H9 (cell line): ENCODE results near the gene EID1. TPM values are rescaled to one million over a fixed set of nuclear protein-coding genes. Genes with fewer than 3 reads are reported as not detected.

Source experiments
- DNase-seq: peaks from one replicate; pipeline ENCODE4 v3.0.0-alpha.2; 2017
- H2AFZ ChIP-seq: one replicate; pipeline ENCODE4 v1.6.1; 2013; ENCODE audit warnings: mild to moderate bottlenecking, low read length, control low read depth, moderate library complexity
- H2AK5ac ChIP-seq: 2 replicates; pipeline ENCODE4 v1.6.1; 2013; ENCODE audit warnings: low read length, control low read depth, mixed read lengths; ENCODE audit not compliant: insufficient read length
- H2BK120ac ChIP-seq: one replicate; pipeline ENCODE4 v1.6.1; 2013; ENCODE audit warnings: low read depth, mild to moderate bottlenecking, low read length, control low read depth, inconsistent platforms; ENCODE audit not compliant: poor library complexity, severe bottlenecking
- H2BK12ac ChIP-seq: 2 replicates; pipeline ENCODE4 v1.6.1; 2013; ENCODE audit warnings: low read length, control low read depth, mixed read lengths, low read depth; ENCODE audit not compliant: insufficient read length
- H2BK15ac ChIP-seq: 2 replicates; pipeline ENCODE4 v1.6.1; 2013; ENCODE audit warnings: low read depth, low read length, control low read depth
- H2BK20ac ChIP-seq: one replicate; pipeline ENCODE4 v1.6.1; 2013; ENCODE audit warnings: low read depth, mild to moderate bottlenecking, low read length, control low read depth, inconsistent platforms; ENCODE audit not compliant: poor library complexity, severe bottlenecking
- H2BK5ac ChIP-seq: 2 replicates; pipeline ENCODE4 v1.6.1; 2013; ENCODE audit warnings: low read length, control low read depth, mixed read lengths; ENCODE audit not compliant: insufficient read length
- H3K14ac ChIP-seq: 2 replicates; pipeline ENCODE4 v1.6.1; 2013; ENCODE audit warnings: low read length, control low read depth; ENCODE audit not compliant: insufficient read depth
- H3K18ac ChIP-seq: 2 replicates; pipeline ENCODE4 v1.6.1; 2013; ENCODE audit warnings: low read depth, mild to moderate bottlenecking, mixed read lengths, low read length, control low read depth; ENCODE audit not compliant: insufficient read length
- H3K23ac ChIP-seq: 2 replicates; pipeline ENCODE4 v1.6.1; 2013; ENCODE audit warnings: low read length, control low read depth, mixed read lengths, low read depth; ENCODE audit not compliant: insufficient read length
- H3K23me2 ChIP-seq: 2 replicates; pipeline ENCODE4 v1.6.1; 2013; ENCODE audit warnings: low read depth, mild to moderate bottlenecking, mixed read lengths, low read length, control low read depth; ENCODE audit not compliant: insufficient read length, poor library complexity, severe bottlenecking
- H3K27ac ChIP-seq: 2 replicates; pipeline ENCODE4 v1.5.1; 2013; ENCODE audit warnings: low read length, control low read depth, mixed read lengths, low read depth; ENCODE audit not compliant: insufficient read length
- H3K27me3 ChIP-seq: 2 replicates; pipeline ENCODE4 v1.6.1; 2013; ENCODE audit warnings: low read length, control low read depth, inconsistent platforms; ENCODE audit not compliant: insufficient read depth
- H3K4ac ChIP-seq: 2 replicates; pipeline ENCODE4 v1.6.1; 2013; ENCODE audit warnings: low read depth, mild to moderate bottlenecking, control low read depth, inconsistent platforms, low read length, moderate library complexity
- H3K4me1 ChIP-seq: 2 replicates; pipeline ENCODE4 v1.6.1; 2013; ENCODE audit warnings: low read length, control low read depth, inconsistent platforms; ENCODE audit not compliant: insufficient read depth
- H3K4me2 ChIP-seq: 2 replicates; pipeline ENCODE4 v1.6.1; 2013; ENCODE audit warnings: low read length, control low read depth, mixed read lengths; ENCODE audit not compliant: insufficient read length, insufficient read depth
- H3K56ac ChIP-seq: 2 replicates; pipeline ENCODE4 v1.6.1; 2013; ENCODE audit warnings: low read depth, mild to moderate bottlenecking, mixed read lengths, low read length, control low read depth; ENCODE audit not compliant: insufficient read length
- H3K79me1 ChIP-seq: 2 replicates; pipeline ENCODE4 v1.6.1; 2013; ENCODE audit warnings: low read depth, mild to moderate bottlenecking, moderate library complexity, low read length, control low read depth, inconsistent platforms; ENCODE audit not compliant: insufficient read depth, poor library complexity, severe bottlenecking
- H3K79me2 ChIP-seq: 2 replicates; pipeline ENCODE4 v1.6.1; 2013; ENCODE audit warnings: low read length, control low read depth, inconsistent platforms; ENCODE audit not compliant: insufficient read depth
- H3K9ac ChIP-seq: 2 replicates; pipeline ENCODE4 v1.6.1; 2013; ENCODE audit warnings: low read length, control low read depth, mixed read lengths; ENCODE audit not compliant: insufficient read length; ENCODE audit errors: extremely low read depth
- H3K9me3 ChIP-seq: one replicate; pipeline ENCODE4 v1.6.1; 2013; ENCODE audit warnings: low read depth, low read length, inconsistent platforms; ENCODE audit not compliant: control insufficient read depth
- H3T11ph ChIP-seq: one replicate; pipeline ENCODE4 v1.6.1; 2013; ENCODE audit warnings: mild to moderate bottlenecking, low read length, control low read depth, inconsistent platforms
- H4K20me1 ChIP-seq: one replicate; pipeline ENCODE4 v1.6.1; 2013; ENCODE audit not compliant: control insufficient read depth, insufficient read length, insufficient read depth
- H4K5ac ChIP-seq: 2 replicates; pipeline ENCODE4 v1.6.1; 2013; ENCODE audit warnings: low read depth, mild to moderate bottlenecking, mixed read lengths, low read length, control low read depth; ENCODE audit not compliant: insufficient read length
- H4K8ac ChIP-seq: replicated peaks from 2 replicates; pipeline ENCODE4 v1.6.1; 2013; ENCODE audit warnings: low read length, control low read depth, mixed read lengths, low read depth; ENCODE audit not compliant: insufficient read length
- H4K91ac ChIP-seq: 2 replicates; pipeline ENCODE4 v1.6.1; 2013; ENCODE audit warnings: low read depth, mild to moderate bottlenecking, moderate library complexity, mixed read lengths, low read length, control low read depth; ENCODE audit not compliant: insufficient read length
- H3K27ac Mint-ChIP-seq, 3 experiments: 2 replicates in 2 of 3; 3 replicates in 1 of 3; pipeline ENCODE4 v1.8.0; 2020 to 2021; ENCODE audit warnings: mixed read lengths in 3 of 3, mild to moderate bottlenecking in 1 of 3, moderate library complexity in 1 of 3
- H3K27me3 Mint-ChIP-seq: 2 replicates; pipeline ENCODE4 v1.8.0; 2021; ENCODE audit warnings: low read depth, mild to moderate bottlenecking, moderate library complexity, mixed read lengths
- H3K36me3 Mint-ChIP-seq, 3 experiments: 2 replicates in 2 of 3; 3 replicates in 1 of 3; pipeline ENCODE4 v1.8.0; 2020 to 2021; ENCODE audit warnings: low read depth in 3 of 3, mixed read lengths in 3 of 3; ENCODE audit not compliant: insufficient read depth in 1 of 3
- H3K4me1 Mint-ChIP-seq, 2 experiments: 2 replicates each; pipeline ENCODE4 v1.8.0; 2020; ENCODE audit warnings: mixed read lengths in 2 of 2
- H3K4me3 Mint-ChIP-seq, 2 experiments: 2 replicates in 1 of 2; 3 replicates in 1 of 2; pipeline ENCODE4 v1.8.0; 2020 to 2021; ENCODE audit warnings: mild to moderate bottlenecking in 2 of 2, mixed read lengths in 2 of 2, moderate library complexity in 1 of 2
- H3K9me3 Mint-ChIP-seq, 2 experiments: 2 replicates in 1 of 2; 3 replicates in 1 of 2; pipeline ENCODE4 v1.8.0; 2020; ENCODE audit warnings: mild to moderate bottlenecking in 2 of 2, mixed read lengths in 2 of 2, moderate library complexity in 1 of 2
- WGBS: extraction: QIAGEN DNeasy Blood & Tissue Kit; methylation state at CpG from one replicate; pipeline ENCODE4 v1.1.7; 2013; ENCODE audit warnings: missing lambda C conversion rate, low lambda C conversion rate, mixed read lengths; ENCODE audit not compliant: insufficient read length; ENCODE audit errors: extremely low coverage; 5-methylcytosine and 5-hydroxymethylcytosine counted together
- total RNA-seq: library from RNA; stranded (reverse); gene quantifications from 2 replicates; pipeline ENCODE4 v1.2.1, GENCODE V29; 2021
- TF ChIP-seq, protein P1 (sequence below): fragments of 200-600 bp; sonication (generic); conservative IDR thresholded peaks from 3 replicates; pipeline ENCODE4 v1.8.0; 2021; ENCODE audit warnings: antibody characterized with exemption, mild to moderate bottlenecking

Gene EID1
- total RNA-seq, 1 experiment from 2014 or later = 113 TPM

DNA sequence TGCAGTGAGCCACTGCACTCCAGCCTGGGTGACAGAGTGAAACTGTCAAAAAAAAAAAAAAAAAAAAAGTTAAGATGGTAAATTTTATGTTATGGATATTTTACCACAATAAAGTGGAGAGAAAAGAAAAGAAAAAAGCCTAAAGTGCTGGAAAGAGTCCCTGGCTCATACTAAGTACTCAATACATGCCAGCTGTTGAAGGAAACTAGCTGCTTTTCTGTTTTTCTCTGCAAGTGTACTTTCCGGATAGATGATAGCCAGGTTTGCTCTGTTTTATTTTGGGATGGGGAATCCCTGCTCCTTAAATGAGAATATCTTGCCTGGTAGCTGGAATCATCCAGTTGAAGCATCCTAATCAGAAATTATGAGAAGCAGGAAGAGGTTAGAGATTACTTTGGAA, 10.9 kb downstream of the EID1 start:
- H3K36me3 Mint-ChIP-seq = no peaks in the 10 kb centered on the region
- Histone ChIP-seq H2AFZ (no peak overlapping the region), H3K9me3 (no peaks in the 10 kb centered on the region)

More for the DNA sequence above, 10.9 kb downstream of the EID1 start:
- no peak overlapping the region for H3K4ac ChIP-seq
- no peak overlapping the region for H3K18ac ChIP-seq
- H3K14ac ChIP-seq = no peak overlapping the region
- H3K56ac ChIP-seq = no peak overlapping the region
- no peak overlapping the region for H4K8ac ChIP-seq
- TF ChIP-seq, protein P1, sequence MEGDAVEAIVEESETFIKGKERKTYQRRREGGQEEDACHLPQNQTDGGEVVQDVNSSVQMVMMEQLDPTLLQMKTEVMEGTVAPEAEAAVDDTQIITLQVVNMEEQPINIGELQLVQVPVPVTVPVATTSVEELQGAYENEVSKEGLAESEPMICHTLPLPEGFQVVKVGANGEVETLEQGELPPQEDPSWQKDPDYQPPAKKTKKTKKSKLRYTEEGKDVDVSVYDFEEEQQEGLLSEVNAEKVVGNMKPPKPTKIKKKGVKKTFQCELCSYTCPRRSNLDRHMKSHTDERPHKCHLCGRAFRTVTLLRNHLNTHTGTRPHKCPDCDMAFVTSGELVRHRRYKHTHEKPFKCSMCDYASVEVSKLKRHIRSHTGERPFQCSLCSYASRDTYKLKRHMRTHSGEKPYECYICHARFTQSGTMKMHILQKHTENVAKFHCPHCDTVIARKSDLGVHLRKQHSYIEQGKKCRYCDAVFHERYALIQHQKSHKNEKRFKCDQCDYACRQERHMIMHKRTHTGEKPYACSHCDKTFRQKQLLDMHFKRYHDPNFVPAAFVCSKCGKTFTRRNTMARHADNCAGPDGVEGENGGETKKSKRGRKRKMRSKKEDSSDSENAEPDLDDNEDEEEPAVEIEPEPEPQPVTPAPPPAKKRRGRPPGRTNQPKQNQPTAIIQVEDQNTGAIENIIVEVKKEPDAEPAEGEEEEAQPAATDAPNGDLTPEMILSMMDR = no peak
- no peak overlapping the region for H3K23ac ChIP-seq
- H3K4me3 Mint-ChIP-seq = no peak overlapping the region
- H2BK5ac ChIP-seq = no peak overlapping the region
- H4K20me1 ChIP-seq = no peaks in the 10 kb centered on the region
- no peak overlapping the region for H4K5ac ChIP-seq
- H3K4me1 Mint-ChIP-seq = peaks cover 2 to 6% of the 10 kb centered on the region in 2 experiments; a peak in 2 of 4 replicates
- no CpG with 5 or more reads among the region's 1 CpG for WGBS
- H3K27ac ChIP-seq = no peak overlapping the region
- H3K4me2 ChIP-seq = no peak overlapping the region
- H3K79me2 ChIP-seq = no peaks in the 10 kb centered on the region
- H2AK5ac ChIP-seq = no peak overlapping the region
- no peak overlapping the region for H3K27ac Mint-ChIP-seq
- no peaks in the 10 kb centered on the region for H3K27me3 Mint-ChIP-seq
- H3T11ph ChIP-seq = no peak overlapping the region
- no peak overlapping the region for H2BK15ac ChIP-seq
- H3K9me3 Mint-ChIP-seq = no peaks in the 10 kb centered on the region
- no peak overlapping the region for H3K9ac ChIP-seq
- DNase-seq = no peak
- H3K79me1 ChIP-seq = no peaks in the 10 kb centered on the region
- no peaks in the 10 kb centered on the region for H3K27me3 ChIP-seq
- H2BK12ac ChIP-seq = no peak overlapping the region
- no peaks in the 10 kb centered on the region for H3K23me2 ChIP-seq
- no peak overlapping the region for H2BK20ac ChIP-seq
- H2BK120ac ChIP-seq = no peak overlapping the region
- no peak overlapping the region for H4K91ac ChIP-seq
- no peaks in the 10 kb centered on the region for H3K4me1 ChIP-seq
